Tibial nerve (tissue), 4 donors: ENCODE results near the gene ROGDI.

Experiments
- EP300 ChIP-seq, 2 donors: sonication (generic); formaldehyde crosslinking; IDR thresholded peaks; one replicate each; pipeline ENCODE4 v1.6.1; 2017; ENCODE audit warnings: antibody characterized with exemption in 2 of 2, mild to moderate bottlenecking in 1 of 2
- POLR2A ChIP-seq, 2 donors: fragments of 450-650 bp; IDR thresholded peaks; one replicate each; pipeline ENCODE4 v1.6.1; 2017; ENCODE audit warnings: antibody characterized with exemption in 2 of 2, mild to moderate bottlenecking in 2 of 2, moderate library complexity in 2 of 2
- TF ChIP-seq, protein P1 (sequence below), 5 experiments: fragments of 200-600 bp in 3 of 5; fragments of 450-650 bp in 2 of 5; sonication (generic) in 3 of 5; IDR thresholded peaks; one replicate each; pipeline ENCODE4 v1.5.1; 2016 to 2019; ENCODE audit warnings: antibody characterized with exemption in 5 of 5, mild to moderate bottlenecking in 3 of 5, moderate library complexity in 2 of 5

DNA sequence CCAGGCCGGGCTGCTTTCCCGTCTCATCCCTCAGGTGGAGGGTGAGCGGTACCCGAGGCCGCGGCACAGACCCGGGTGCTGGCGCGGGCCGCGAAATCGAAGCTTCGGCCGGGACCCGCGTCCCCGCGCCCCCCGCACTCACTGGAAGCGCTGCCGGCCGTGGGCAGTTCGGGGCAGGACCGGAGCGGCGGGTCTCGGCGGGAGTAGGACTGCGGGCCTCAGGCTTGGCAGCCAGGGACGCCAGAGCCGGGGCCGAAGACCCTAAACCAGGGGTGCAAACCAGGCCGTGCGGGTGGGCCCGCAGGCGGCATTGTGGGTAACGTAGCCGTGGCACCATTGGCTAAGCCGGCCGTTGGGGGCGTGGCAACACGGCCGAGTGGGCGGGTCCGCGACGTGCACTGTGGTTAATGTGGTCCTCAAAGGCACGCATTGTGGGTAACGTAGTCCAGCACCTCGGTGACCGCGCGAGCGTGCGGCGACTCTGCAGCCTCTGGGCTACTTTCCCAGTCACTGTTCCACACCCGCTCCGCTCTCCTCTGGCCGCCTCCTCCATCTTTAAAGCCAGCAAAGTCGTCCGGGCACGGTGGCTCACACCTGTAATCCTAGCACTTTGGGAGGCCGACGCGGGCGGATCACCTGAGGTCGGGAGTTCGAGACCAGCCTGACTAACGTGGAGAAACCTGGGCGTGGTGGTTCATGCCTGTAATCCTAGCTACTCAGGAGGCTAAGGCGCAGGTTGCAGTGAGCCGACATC is 35.4 kb downstream of the ROGDI start, which contains the start of gene ZNF500:
- TF ChIP-seq, protein P1, sequence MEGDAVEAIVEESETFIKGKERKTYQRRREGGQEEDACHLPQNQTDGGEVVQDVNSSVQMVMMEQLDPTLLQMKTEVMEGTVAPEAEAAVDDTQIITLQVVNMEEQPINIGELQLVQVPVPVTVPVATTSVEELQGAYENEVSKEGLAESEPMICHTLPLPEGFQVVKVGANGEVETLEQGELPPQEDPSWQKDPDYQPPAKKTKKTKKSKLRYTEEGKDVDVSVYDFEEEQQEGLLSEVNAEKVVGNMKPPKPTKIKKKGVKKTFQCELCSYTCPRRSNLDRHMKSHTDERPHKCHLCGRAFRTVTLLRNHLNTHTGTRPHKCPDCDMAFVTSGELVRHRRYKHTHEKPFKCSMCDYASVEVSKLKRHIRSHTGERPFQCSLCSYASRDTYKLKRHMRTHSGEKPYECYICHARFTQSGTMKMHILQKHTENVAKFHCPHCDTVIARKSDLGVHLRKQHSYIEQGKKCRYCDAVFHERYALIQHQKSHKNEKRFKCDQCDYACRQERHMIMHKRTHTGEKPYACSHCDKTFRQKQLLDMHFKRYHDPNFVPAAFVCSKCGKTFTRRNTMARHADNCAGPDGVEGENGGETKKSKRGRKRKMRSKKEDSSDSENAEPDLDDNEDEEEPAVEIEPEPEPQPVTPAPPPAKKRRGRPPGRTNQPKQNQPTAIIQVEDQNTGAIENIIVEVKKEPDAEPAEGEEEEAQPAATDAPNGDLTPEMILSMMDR (IDR thresholded peaks at IDR 0.05): peak in 1 of 5 experiments; percentile 24
- TF ChIP-seq POLR2A (IDR thresholded peaks at IDR 0.05) (peak in 1 of 2 donors; percentile 70), EP300 (IDR thresholded peaks at IDR 0.05) (peak; percentile 71 to 80)
